Measurements from ENCODE around the gene GRIK1. TPM values are rescaled to one million over a fixed set of nuclear protein-coding genes. Genes with fewer than 3 reads are reported as not detected.

GRIK1 gene
- polyA plus RNA-seq, 1 donor (not counting 4 experiments of a cell fraction or from before 2014, with no cell fraction given): not detected

GRCh38 chr21:29715089-29715488 is 224.7 kb downstream of the GRIK1 start:
- peaks cover 3% of the 10 kb centered on the region for H3K4me1 ChIP-seq (ENCODE audit: control insufficient read depth, extremely low read depth, insufficient read depth, low read length)
- dilution Hi-C loops (cut with MboI; ENCODE audit: extremely low pct_ligation_motif_present, low sequenced_read_pairs): no loop called here
- H4K20me1 ChIP-seq (ENCODE audit: control insufficient read depth, extremely low read depth, insufficient read depth, low read length): no peaks in the 10 kb centered on the region
- no peak overlapping the region for H3K4me3 ChIP-seq (ENCODE audit: control insufficient read depth in 2 of 3, extremely low read depth in 1 of 3, insufficient read depth in 2 of 3, low read depth in 1 of 3, low read length in 3 of 3)
- FAIRE-seq (no peak), DNase-seq (ENCODE audit: low read depth, low spot score) (no peak)
- TF ChIP-seq CTCF (optimal IDR thresholded peaks at IDR 0.05 in 1 of 3, IDR thresholded peaks at IDR 0.05 in 1 of 3, conservative IDR thresholded peaks at IDR 0.05 in 1 of 3; ENCODE audit: extremely low read depth in 1 of 3, insufficient read depth in 2 of 3, low read length in 3 of 3) (no peak), EZH2 (IDR thresholded peaks at IDR 0.05; ENCODE audit: low read length) (no peak)
- H3K9me3 ChIP-seq (ENCODE audit: control insufficient read depth, low read depth, low read length): no peaks in the 10 kb centered on the region
- no peak overlapping the region for H3K27ac ChIP-seq (ENCODE audit: control insufficient read depth, insufficient read depth, low read length)
- H3K9ac ChIP-seq (ENCODE audit: control insufficient read depth, extremely low read depth, insufficient read depth, low read length): no peak overlapping the region
- H2AFZ ChIP-seq (ENCODE audit: control insufficient read depth, low read length): no peak overlapping the region
- no peaks in the 10 kb centered on the region for H3K79me2 ChIP-seq (ENCODE audit: control insufficient read depth, insufficient read depth, low read length)
- no peak overlapping the region for H3K4me2 ChIP-seq (ENCODE audit: control insufficient read depth, extremely low read depth, insufficient read depth, low read depth, low read length)
- H3K27me3 ChIP-seq (ENCODE audit: control insufficient read depth, extremely low read depth, insufficient read depth, low read length): no peaks in the 10 kb centered on the region
- no peaks in the 10 kb centered on the region for H3K36me3 ChIP-seq (ENCODE audit: control insufficient read depth in 2 of 2, extremely low read depth in 1 of 2, insufficient read depth in 2 of 2, low read length in 2 of 2)
- H3K9me1 ChIP-seq (ENCODE audit: control insufficient read depth, extremely low read depth, insufficient read depth, low read length): no peaks in the 10 kb centered on the region

GRCh38 chr21:29712818-29713217 is 227.0 kb downstream of the GRIK1 start:
- Histone ChIP-seq H3K4me2 (ENCODE audit: control insufficient read depth, extremely low read depth, insufficient read depth, low read depth, low read length) (no peak overlapping the region), H2AFZ (ENCODE audit: control insufficient read depth, low read length) (no peak overlapping the region), H3K27me3 (ENCODE audit: control insufficient read depth, extremely low read depth, insufficient read depth, low read length) (no peaks in the 10 kb centered on the region), H3K79me2 (ENCODE audit: control insufficient read depth, insufficient read depth, low read length) (no peaks in the 10 kb centered on the region), H3K4me1 (ENCODE audit: control insufficient read depth, extremely low read depth, insufficient read depth, low read length) (no peaks in the 10 kb centered on the region), H3K9me3 (ENCODE audit: control insufficient read depth, low read depth, low read length) (no peaks in the 10 kb centered on the region), H3K36me3 (ENCODE audit: control insufficient read depth in 2 of 2, extremely low read depth in 1 of 2, insufficient read depth in 2 of 2, low read length in 2 of 2) (no peaks in the 10 kb centered on the region), H4K20me1 (ENCODE audit: control insufficient read depth, extremely low read depth, insufficient read depth, low read length) (no peaks in the 10 kb centered on the region), H3K9ac (ENCODE audit: control insufficient read depth, extremely low read depth, insufficient read depth, low read length) (no peak overlapping the region), H3K27ac (ENCODE audit: control insufficient read depth, insufficient read depth, low read length) (no peak overlapping the region), H3K4me3 (ENCODE audit: control insufficient read depth in 2 of 3, extremely low read depth in 1 of 3, insufficient read depth in 2 of 3, low read depth in 1 of 3, low read length in 3 of 3) (no peak overlapping the region), H3K9me1 (ENCODE audit: control insufficient read depth, extremely low read depth, insufficient read depth, low read length) (no peaks in the 10 kb centered on the region)
- TF ChIP-seq CTCF (optimal IDR thresholded peaks at IDR 0.05 in 1 of 3, IDR thresholded peaks at IDR 0.05 in 1 of 3, conservative IDR thresholded peaks at IDR 0.05 in 1 of 3; ENCODE audit: extremely low read depth in 1 of 3, insufficient read depth in 2 of 3, low read length in 3 of 3) (no peak), EZH2 (IDR thresholded peaks at IDR 0.05; ENCODE audit: low read length) (no peak)
- no peak for DNase-seq (ENCODE audit: low read depth, low spot score)
- dilution Hi-C loops (cut with MboI; ENCODE audit: extremely low pct_ligation_motif_present, low sequenced_read_pairs): no loop called here
- FAIRE-seq: no peak

Data from keratinocyte (primary cell).